GM12878 (cell line): ENCODE data around the gene USP5. TPM values are rescaled to one million over a fixed set of nuclear protein-coding genes. Genes with fewer than 3 reads are reported as not detected.
A peak's percentile ranks its signal among the peaks of the same experiment; 100 is the strongest.

Experiments
- ATAC-seq: fragments of 200-7000 bp; cut with Tn5 transposase; 3 replicates; pipeline ENCODE4 v1.9.1; 2020; ENCODE audit warnings: mild to moderate bottlenecking, moderate library complexity
- BruUV-seq: library from RNA; stranded (reverse); fragments of 400-500 nt; replicated peaks from 2 replicates; lab custom pipeline; 2021; lab: Mats Ljungman, UMichigan
- CTCF ChIA-PET: fragments of 300-600 bp; sonication (Branson Sonifier 250); formaldehyde crosslinking; extraction: SDS; loops from one replicate; lab custom pipeline; 2021; ENCODE audit warnings: inconsistent platforms; lab: Yijun Ruan, JAX
- POLR2A ChIA-PET: fragments of 350-600 bp; formaldehyde crosslinking; extraction: SDS; loops from one replicate; lab custom pipeline; 2021; ENCODE audit warnings: inconsistent platforms; lab: Charles Lee
- RAD21 ChIA-PET: fragments of 300-600 bp; sonication (Branson Sonifier 250); formaldehyde crosslinking; loops from one replicate; lab custom pipeline; 2023; ENCODE audit warnings: antibody characterized with exemption; ENCODE audit not compliant: unreplicated experiment; lab: Charles Lee
- SMC1A ChIA-PET: fragments of 300-600 bp; sonication (Branson Sonifier 250); formaldehyde crosslinking; loops from one replicate; lab custom pipeline; 2023; ENCODE audit not compliant: unreplicated experiment, uncharacterized antibody; lab: Charles Lee
- DNase-seq: peaks from one replicate; pipeline ENCODE4 v3.0.0-alpha.2; 2011; ENCODE audit warnings: low read depth, low spot score
- FAIRE-seq: peaks from 3 replicates; lab custom pipeline; 2011; peaks lifted over from hg19 to GRCh38; lab: Jason Lieb, UNC
- H2AFZ ChIP-seq: 2 replicates; pipeline ENCODE4 v1.6.0; 2011; ENCODE audit warnings: low read depth, low read length, control low read depth; ENCODE audit not compliant: control insufficient read depth
- H3K27ac ChIP-seq: 2 replicates; pipeline ENCODE4 v1.5.1; 2011; ENCODE audit warnings: control low read depth; ENCODE audit not compliant: control insufficient read depth, insufficient read depth
- H3K27me3 ChIP-seq, 2 experiments: replicated peaks in 1 of 2; 2 replicates each; pipeline versions ENCODE4 v1.6.0 to v1.6.1; 2011; ENCODE audit warnings: low read length in 1 of 2; ENCODE audit not compliant: control insufficient read depth in 2 of 2, insufficient read depth in 2 of 2
- H3K36me3 ChIP-seq, 2 experiments: 2 replicates each; pipeline ENCODE4 v1.5.1; 2011; ENCODE audit warnings: low read length in 1 of 2; ENCODE audit not compliant: control insufficient read depth in 2 of 2, insufficient read depth in 2 of 2
- H3K4me1 ChIP-seq: 2 replicates; pipeline ENCODE4 v1.6.1; 2011; ENCODE audit warnings: mild to moderate bottlenecking, low read length, moderate library complexity, mixed read lengths; ENCODE audit not compliant: control insufficient read depth, insufficient read depth
- H3K4me2 ChIP-seq: 2 replicates; pipeline ENCODE4 v1.6.0; 2011; ENCODE audit warnings: control low read depth; ENCODE audit not compliant: control insufficient read depth, insufficient read depth
- H3K4me3 ChIP-seq: fragments of 200-600 bp; sonication (generic); 2 replicates; pipeline ENCODE4 v1.5.1; 2016
- H3K79me2 ChIP-seq: 2 replicates; pipeline ENCODE4 v1.6.0; 2011; ENCODE audit warnings: low read length; ENCODE audit not compliant: control insufficient read depth, insufficient read depth
- H3K9ac ChIP-seq: 2 replicates; pipeline ENCODE4 v1.8.0; 2011; ENCODE audit warnings: low read length, control low read depth, mixed read lengths; ENCODE audit not compliant: control insufficient read depth, insufficient read depth
- H3K9me3 ChIP-seq: replicated peaks from 3 replicates; pipeline ENCODE4 v1.5.1; 2011; ENCODE audit warnings: mild to moderate bottlenecking, low read length; ENCODE audit not compliant: control insufficient read depth, insufficient read depth
- H4K20me1 ChIP-seq: 2 replicates; pipeline ENCODE4 v1.6.0; 2011; ENCODE audit not compliant: control insufficient read depth, insufficient read depth
- ASH2L ChIP-seq: fragments of 300-600, 200-600 bp; sonication (generic); IDR thresholded peaks from 2 replicates; pipeline ENCODE4 v1.6.1; 2017; ENCODE audit warnings: low read depth, mild to moderate bottlenecking, borderline replicate concordance
- CBFB ChIP-seq: IDR thresholded peaks from 2 replicates; pipeline ENCODE4 v1.6.1; 2016; ENCODE audit warnings: antibody characterized with exemption, low read depth
- EGR1 ChIP-seq, 2 experiments: IDR thresholded peaks; 1 replicate in 1 of 2; 2 replicates in 1 of 2; pipeline ENCODE4 v1.6.1; 2011 to 2012; ENCODE audit warnings: low read depth in 2 of 2, low read length in 2 of 2, borderline replicate concordance in 1 of 2, mild to moderate bottlenecking in 1 of 2, moderate library complexity in 1 of 2
- HDGF ChIP-seq: fragments of 450-650 bp; IDR thresholded peaks from 2 replicates; pipeline ENCODE4 v1.6.1; 2016; ENCODE audit warnings: antibody characterized with exemption
- IKZF1 ChIP-seq: fragments of 450-650 bp; conservative IDR thresholded peaks from 2 replicates; pipeline ENCODE4 v1.6.1; 2017; ENCODE audit warnings: antibody characterized with exemption, mild to moderate bottlenecking
- MEF2A ChIP-seq: IDR thresholded peaks from 2 replicates; pipeline ENCODE4 v1.6.1; 2011; ENCODE audit warnings: low read depth, mild to moderate bottlenecking, low read length, moderate library complexity; ENCODE audit not compliant: insufficient read depth
- MXI1 ChIP-seq: fragments of 150-350 bp; IDR thresholded peaks from 2 replicates; pipeline ENCODE4 v1.6.1; 2011; ENCODE audit warnings: low read depth, mild to moderate bottlenecking, inconsistent platforms, low read length, improper control_type of control experiment
- NFYA ChIP-seq: IDR thresholded peaks from 2 replicates; pipeline ENCODE4 v1.6.1; 2011; ENCODE audit warnings: low read depth, mild to moderate bottlenecking, low read length, improper control_type of control experiment, borderline replicate concordance
- POLR2AphosphoS2 ChIP-seq: IDR thresholded peaks from 2 replicates; pipeline ENCODE4 v1.6.1; 2011; ENCODE audit warnings: low read depth, mild to moderate bottlenecking, low read length, improper control_type of control experiment, moderate library complexity
- SREBF2 ChIP-seq: IDR thresholded peaks from 2 replicates; pipeline ENCODE4 v1.6.1; 2012; ENCODE audit warnings: mild to moderate bottlenecking, low read length
- TAF1 ChIP-seq: IDR thresholded peaks from 2 replicates; pipeline ENCODE4 v1.6.1; 2011; ENCODE audit warnings: mild to moderate bottlenecking, low read depth, low read length, borderline replicate concordance
- WGBS: methylation state at CpG from one replicate; pipeline ENCODE4 v1.1.6; 2016; ENCODE audit warnings: low lambda C conversion rate; ENCODE audit not compliant: insufficient replicate concordance, insufficient coverage; ENCODE audit errors: missing lambda C conversion rate; 5-methylcytosine and 5-hydroxymethylcytosine counted together
- in situ Hi-C: fragments of 300-500 bp; cut with MboI; formaldehyde crosslinking; loops from 9 replicates; pipeline ENCODE4 v1.14.3; 2018; ENCODE audit warnings: mixed read lengths
- intact Hi-C: fragments of 100-400 bp; cut with micrococcal nuclease; formaldehyde crosslinking; loops from one replicate; pipeline ENCODE4 v1.14.2; 2022; ENCODE audit not compliant: unreplicated experiment
- polyA plus RNA-seq, 11 experiments: library from polyadenylated mRNA; depleted of rRNA in 4 of 11; unstranded in 6 of 11; stranded (reverse) in 5 of 11; fragments of >200 nt; fragmentation: Nextera tagmentation in 4 of 11; fragmentation: Illumina TruSeq in 1 of 11; extraction: Ambion mirVana in 4 of 11; extraction: Trizol in 1 of 11; gene quantifications; 1 replicate in 1 of 11; 2 replicates in 10 of 11; pipeline versions ENCODE4 v1.2.1 to v1.2.3, GENCODE V29; 2011 to 2016; ENCODE audit warnings: inconsistent platforms in 2 of 11, missing spikeins in 2 of 11, low read depth in 1 of 11
- total RNA-seq, 4 experiments: library from RNA; depleted of rRNA in 3 of 4; stranded (reverse); fragments of >200 nt in 3 of 4; fragmentation: Illumina TruSeq in 1 of 4; extraction: Trizol in 1 of 4; gene quantifications; 2 replicates each; pipeline versions ENCODE4 v1.2.1 to v1.2.3, GENCODE V29; 2013 to 2021
- TF ChIP-seq, protein P1 (sequence below): fragments of 450-650 bp; IDR thresholded peaks from 2 replicates; pipeline ENCODE4 v1.6.1; 2018; ENCODE audit warnings: borderline replicate concordance, mild to moderate bottlenecking; ENCODE audit not compliant: partially characterized antibody
- TF ChIP-seq, protein P2 (sequence below): fragments of 450-650 bp; IDR thresholded peaks from 2 replicates; pipeline ENCODE4 v1.6.1; 2017; ENCODE audit warnings: mild to moderate bottlenecking, moderate library complexity

USP5 gene
- total and polyA plus RNA-seq, 10 of the 15 experiments (the other 5 are each of a cell fraction or from before 2014, with no cell fraction given) = 2.5 to 124 (median 74.6) TPM

DNA sequence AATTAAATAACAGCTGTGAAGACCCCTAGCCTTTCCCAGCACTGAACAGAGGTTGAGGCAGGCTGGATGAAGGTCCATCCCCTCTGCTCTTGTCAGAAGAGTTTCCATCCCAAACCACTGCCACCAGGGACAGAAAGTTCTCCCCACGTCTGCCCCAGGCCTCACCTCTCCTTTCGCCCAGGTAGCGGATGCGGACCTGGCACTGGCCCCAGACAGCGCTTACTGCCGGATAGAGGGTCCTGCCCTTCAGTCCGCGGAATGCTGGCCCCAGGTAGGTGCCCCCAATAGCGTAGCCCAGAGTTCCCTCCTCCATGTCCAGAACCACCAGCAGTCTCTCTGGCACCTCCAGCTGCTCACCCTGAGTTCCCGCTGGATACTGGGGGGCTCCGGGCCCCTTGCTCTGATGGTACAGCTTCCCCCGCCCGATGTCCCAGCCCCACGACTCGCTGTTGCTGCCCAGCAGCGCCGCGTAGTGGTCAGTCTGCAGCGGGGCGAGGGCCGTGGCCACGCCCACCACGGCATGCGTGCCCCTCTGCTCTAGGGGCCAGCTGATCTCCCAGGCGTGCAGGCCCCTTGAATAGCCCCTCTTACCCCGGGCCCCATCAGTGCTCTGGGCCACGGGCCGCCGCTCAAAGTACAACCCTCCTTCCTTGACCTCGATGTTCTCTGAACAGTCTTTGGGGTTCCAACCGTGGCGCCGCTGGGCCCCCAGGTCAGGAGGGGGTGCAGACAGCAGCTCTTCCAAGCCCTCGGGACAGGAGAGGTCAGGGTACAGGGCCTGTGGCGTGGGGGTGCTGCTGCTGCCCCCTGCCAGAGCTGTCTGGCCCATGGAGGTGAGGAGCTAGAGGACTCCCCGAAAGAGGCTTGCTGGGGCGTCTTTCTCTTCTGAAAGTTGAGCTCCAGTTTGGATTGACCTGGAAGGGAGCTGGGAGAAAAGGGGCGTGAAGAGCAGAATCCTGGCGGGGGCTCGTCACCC, 20.4 kb downstream of the USP5 start:
- SMC1A ChIA-PET = interaction anchor here (0.7 to 4.5 kb wide), 12 partner anchors 9 to 119 kb away, joined by 3 to 41 read pairs (median 4); partner anchors contain the start of genes C12orf57, CDCA3, MLF2 and RNU7-1
- TF ChIP-seq, protein P1, sequence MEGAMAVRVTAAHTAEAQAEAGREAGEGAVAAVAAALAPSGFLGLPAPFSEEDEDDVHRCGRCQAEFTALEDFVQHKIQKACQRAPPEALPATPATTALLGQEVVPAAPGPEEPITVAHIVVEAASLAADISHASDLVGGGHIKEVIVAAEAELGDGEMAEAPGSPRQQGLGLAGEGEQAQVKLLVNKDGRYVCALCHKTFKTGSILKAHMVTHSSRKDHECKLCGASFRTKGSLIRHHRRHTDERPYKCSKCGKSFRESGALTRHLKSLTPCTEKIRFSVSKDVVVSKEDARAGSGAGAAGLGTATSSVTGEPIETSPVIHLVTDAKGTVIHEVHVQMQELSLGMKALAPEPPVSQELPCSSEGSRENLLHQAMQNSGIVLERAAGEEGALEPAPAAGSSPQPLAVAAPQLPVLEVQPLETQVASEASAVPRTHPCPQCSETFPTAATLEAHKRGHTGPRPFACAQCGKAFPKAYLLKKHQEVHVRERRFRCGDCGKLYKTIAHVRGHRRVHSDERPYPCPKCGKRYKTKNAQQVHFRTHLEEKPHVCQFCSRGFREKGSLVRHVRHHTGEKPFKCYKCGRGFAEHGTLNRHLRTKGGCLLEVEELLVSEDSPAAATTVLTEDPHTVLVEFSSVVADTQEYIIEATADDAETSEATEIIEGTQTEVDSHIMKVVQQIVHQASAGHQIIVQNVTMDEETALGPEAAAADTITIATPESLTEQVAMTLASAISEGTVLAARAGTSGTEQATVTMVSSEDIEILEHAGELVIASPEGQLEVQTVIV = no peak
- TF ChIP-seq ASH2L = no peak
- no peak for TF ChIP-seq NFYA
- no peak for TF ChIP-seq SREBF2
- peak; percentile 80 for TF ChIP-seq MXI1
- no peak for TF ChIP-seq MEF2A
- TF ChIP-seq HDGF = 0 out of 2 replicates have a peak, but pooled peaks have one; percentile 35
- TF ChIP-seq POLR2AphosphoS2 = peak; percentile 85
- TF ChIP-seq, protein P2, sequence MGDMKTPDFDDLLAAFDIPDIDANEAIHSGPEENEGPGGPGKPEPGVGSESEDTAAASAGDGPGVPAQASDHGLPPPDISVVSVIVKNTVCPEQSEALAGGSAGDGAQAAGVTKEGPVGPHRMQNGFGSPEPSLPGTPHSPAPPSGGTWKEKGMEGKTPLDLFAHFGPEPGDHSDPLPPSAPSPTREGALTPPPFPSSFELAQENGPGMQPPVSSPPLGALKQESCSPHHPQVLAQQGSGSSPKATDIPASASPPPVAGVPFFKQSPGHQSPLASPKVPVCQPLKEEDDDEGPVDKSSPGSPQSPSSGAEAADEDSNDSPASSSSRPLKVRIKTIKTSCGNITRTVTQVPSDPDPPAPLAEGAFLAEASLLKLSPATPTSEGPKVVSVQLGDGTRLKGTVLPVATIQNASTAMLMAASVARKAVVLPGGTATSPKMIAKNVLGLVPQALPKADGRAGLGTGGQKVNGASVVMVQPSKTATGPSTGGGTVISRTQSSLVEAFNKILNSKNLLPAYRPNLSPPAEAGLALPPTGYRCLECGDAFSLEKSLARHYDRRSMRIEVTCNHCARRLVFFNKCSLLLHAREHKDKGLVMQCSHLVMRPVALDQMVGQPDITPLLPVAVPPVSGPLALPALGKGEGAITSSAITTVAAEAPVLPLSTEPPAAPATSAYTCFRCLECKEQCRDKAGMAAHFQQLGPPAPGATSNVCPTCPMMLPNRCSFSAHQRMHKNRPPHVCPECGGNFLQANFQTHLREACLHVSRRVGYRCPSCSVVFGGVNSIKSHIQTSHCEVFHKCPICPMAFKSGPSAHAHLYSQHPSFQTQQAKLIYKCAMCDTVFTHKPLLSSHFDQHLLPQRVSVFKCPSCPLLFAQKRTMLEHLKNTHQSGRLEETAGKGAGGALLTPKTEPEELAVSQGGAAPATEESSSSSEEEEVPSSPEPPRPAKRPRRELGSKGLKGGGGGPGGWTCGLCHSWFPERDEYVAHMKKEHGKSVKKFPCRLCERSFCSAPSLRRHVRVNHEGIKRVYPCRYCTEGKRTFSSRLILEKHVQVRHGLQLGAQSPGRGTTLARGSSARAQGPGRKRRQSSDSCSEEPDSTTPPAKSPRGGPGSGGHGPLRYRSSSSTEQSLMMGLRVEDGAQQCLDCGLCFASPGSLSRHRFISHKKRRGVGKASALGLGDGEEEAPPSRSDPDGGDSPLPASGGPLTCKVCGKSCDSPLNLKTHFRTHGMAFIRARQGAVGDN = no peak
- no peak; a peak in 1 of 3 replicates for TF ChIP-seq EGR1 (IDR thresholded peaks at IDR 0.05; ENCODE audit: borderline replicate concordance in 1 of 2, low read depth in 2 of 2, low read length in 2 of 2)
- peak; percentile 29; the same call in 1 of the 2 replicates for TF ChIP-seq IKZF1
- no peak for TF ChIP-seq TAF1
- no peak for TF ChIP-seq CBFB

More for the DNA sequence above, 20.4 kb downstream of the USP5 start:
- no peaks in the 10 kb centered on the region for H3K27me3 ChIP-seq
- peak overlapping the region; percentile 73 for H3K9ac ChIP-seq
- intact Hi-C loops (loop anchor here (1.0 kb wide), 1 partner anchor 19 kb away; no protein-coding TSS in a partner anchor), in situ Hi-C loops (no loop called here)
- H3K4me3 ChIP-seq = peak overlapping the region; percentile 82
- H3K9me3 ChIP-seq = no peaks in the 10 kb centered on the region
- H3K4me1 ChIP-seq = peaks cover 30% of the 10 kb centered on the region
- RAD21 ChIA-PET = interaction anchor here (0.6 to 5.3 kb wide), 22 partner anchors 10 to 240 kb away, joined by 3 to 41 read pairs (median 4); partner anchors contain the start of genes C12orf57, CDCA3, LRRC23 and MLF2
- WGBS = 3% methylated on average over 36 of the region's 40 CpGs
- POLR2A ChIA-PET = interaction anchor here (0.6 to 5.0 kb wide), 23 partner anchors 9 to 183 kb away, joined by 3 to 52 read pairs (median 4); partner anchors contain the start of genes C12orf57, CDCA3, COPS7A and ENO2
- TSS peak; percentile 64 for BruUV-seq
- peaks cover 37% of the 10 kb centered on the region for H3K79me2 ChIP-seq
- peak; percentile 71 for ATAC-seq
- H3K4me2 ChIP-seq = peak overlapping the region; percentile 100
- CTCF ChIA-PET = interaction anchor here (0.6 to 9.5 kb wide), 44 partner anchors 9 to 240 kb away, joined by 3 to 173 read pairs (median 5); partner anchors contain the start of genes C12orf57, C1R, C1RL and CDCA3
- peak overlapping the region; percentile 36 for H3K27ac ChIP-seq
- DNase-seq = peak; percentile 26
- peak; percentile 49 for FAIRE-seq
- H2AFZ ChIP-seq = no peak overlapping the region
- peaks cover 16% of the 10 kb centered on the region for H4K20me1 ChIP-seq
- H3K36me3 ChIP-seq = peaks cover 20 to 31% of the 10 kb centered on the region in 2 experiments
